HFF-Myc (cell line): Measurements from ENCODE around the gene ADAMTSL1.

Experiments used
- DNase-seq: peaks from one replicate; pipeline ENCODE4 v3.0.0-alpha.2; 2011; ENCODE audit warnings: low read depth; ENCODE audit errors: extremely low read depth
- H3K4me3 ChIP-seq: replicated peaks from 2 replicates; pipeline ENCODE4 v1.5.1; 2011; ENCODE audit warnings: low read depth, mild to moderate bottlenecking, control low read depth, low read length
- CTCF ChIP-seq: IDR thresholded peaks from 2 replicates; pipeline ENCODE4 v1.5.1; 2012; ENCODE audit warnings: mild to moderate bottlenecking, low read depth, low read length, control low read depth; ENCODE audit errors: missing control alignments

The ADAMTSL1 gene

GRCh38 chr9:18473652-18474279 is at the start of gene ADAMTSL1:
Gene ADAMTSL1, plus strand, starts transcription at chr9:18474153. Its CDS starts 80 bp downstream, at chr9:18474233.
- H3K4me3 ChIP-seq: peak within 1 kb of the TSS; percentile 58
- no peak for TF ChIP-seq CTCF
- DNase-seq: no peak

GRCh38 chr9:18427691-18428090 is 46.3 kb upstream of the ADAMTSL1 start:
- no peak for TF ChIP-seq CTCF

GRCh38 chr9:18428661-18429060 is 45.3 kb upstream of the ADAMTSL1 start:
- DNase-seq: no peak
- no peak overlapping the region for H3K4me3 ChIP-seq
- no peak for TF ChIP-seq CTCF

More at GRCh38 chr9:18427691-18428090, 46.3 kb upstream of the ADAMTSL1 start:
- DNase-seq: no peak
- H3K4me3 ChIP-seq: no peak overlapping the region

- DNase-seq: no peak
- TF ChIP-seq CTCF: no peak
- no peak overlapping the region for H3K4me3 ChIP-seq
These were observed 44.9 kb upstream of the ADAMTSL1 start for GRCh38 chr9:18429070-18429469.

GRCh38 chr9:18433620-18434019 is 40.3 kb upstream of the ADAMTSL1 start:
- H3K4me3 ChIP-seq: no peak overlapping the region
- no peak for TF ChIP-seq CTCF
- no peak for DNase-seq

GRCh38 chr9:18437315-18438201 is 36.4 kb upstream of the ADAMTSL1 start:
- no peak overlapping the region for H3K4me3 ChIP-seq
- no peak for DNase-seq
- TF ChIP-seq CTCF: no peak
